H9 (cell line): ENCODE results near the gene CCDC13. TPM values are rescaled to one million over a fixed set of nuclear protein-coding genes. Genes with fewer than 3 reads are reported as not detected.

ENCODE experiments used
- DNase-seq: peaks from one replicate; pipeline ENCODE4 v3.0.0-alpha.2; 2017
- H2AFZ ChIP-seq: one replicate; pipeline ENCODE4 v1.6.1; 2013; ENCODE audit warnings: mild to moderate bottlenecking, low read length, control low read depth, moderate library complexity
- H2AK5ac ChIP-seq: 2 replicates; pipeline ENCODE4 v1.6.1; 2013; ENCODE audit warnings: low read length, control low read depth, mixed read lengths; ENCODE audit not compliant: insufficient read length
- H2BK120ac ChIP-seq: one replicate; pipeline ENCODE4 v1.6.1; 2013; ENCODE audit warnings: low read depth, mild to moderate bottlenecking, low read length, control low read depth, inconsistent platforms; ENCODE audit not compliant: poor library complexity, severe bottlenecking
- H2BK12ac ChIP-seq: 2 replicates; pipeline ENCODE4 v1.6.1; 2013; ENCODE audit warnings: low read length, control low read depth, mixed read lengths, low read depth; ENCODE audit not compliant: insufficient read length
- H2BK15ac ChIP-seq: 2 replicates; pipeline ENCODE4 v1.6.1; 2013; ENCODE audit warnings: low read depth, low read length, control low read depth
- H2BK20ac ChIP-seq: one replicate; pipeline ENCODE4 v1.6.1; 2013; ENCODE audit warnings: low read depth, mild to moderate bottlenecking, low read length, control low read depth, inconsistent platforms; ENCODE audit not compliant: poor library complexity, severe bottlenecking
- H2BK5ac ChIP-seq: 2 replicates; pipeline ENCODE4 v1.6.1; 2013; ENCODE audit warnings: low read length, control low read depth, mixed read lengths; ENCODE audit not compliant: insufficient read length
- H3K14ac ChIP-seq: 2 replicates; pipeline ENCODE4 v1.6.1; 2013; ENCODE audit warnings: low read length, control low read depth; ENCODE audit not compliant: insufficient read depth
- H3K18ac ChIP-seq: 2 replicates; pipeline ENCODE4 v1.6.1; 2013; ENCODE audit warnings: low read depth, mild to moderate bottlenecking, mixed read lengths, low read length, control low read depth; ENCODE audit not compliant: insufficient read length
- H3K23ac ChIP-seq: 2 replicates; pipeline ENCODE4 v1.6.1; 2013; ENCODE audit warnings: low read length, control low read depth, mixed read lengths, low read depth; ENCODE audit not compliant: insufficient read length
- H3K23me2 ChIP-seq: 2 replicates; pipeline ENCODE4 v1.6.1; 2013; ENCODE audit warnings: low read depth, mild to moderate bottlenecking, mixed read lengths, low read length, control low read depth; ENCODE audit not compliant: insufficient read length, poor library complexity, severe bottlenecking
- H3K27ac ChIP-seq: 2 replicates; pipeline ENCODE4 v1.5.1; 2013; ENCODE audit warnings: low read length, control low read depth, mixed read lengths, low read depth; ENCODE audit not compliant: insufficient read length
- H3K27me3 ChIP-seq: 2 replicates; pipeline ENCODE4 v1.6.1; 2013; ENCODE audit warnings: low read length, control low read depth, inconsistent platforms; ENCODE audit not compliant: insufficient read depth
- H3K4ac ChIP-seq: 2 replicates; pipeline ENCODE4 v1.6.1; 2013; ENCODE audit warnings: low read depth, mild to moderate bottlenecking, control low read depth, inconsistent platforms, low read length, moderate library complexity
- H3K4me1 ChIP-seq: 2 replicates; pipeline ENCODE4 v1.6.1; 2013; ENCODE audit warnings: low read length, control low read depth, inconsistent platforms; ENCODE audit not compliant: insufficient read depth
- H3K4me2 ChIP-seq: 2 replicates; pipeline ENCODE4 v1.6.1; 2013; ENCODE audit warnings: low read length, control low read depth, mixed read lengths; ENCODE audit not compliant: insufficient read length, insufficient read depth
- H3K56ac ChIP-seq: 2 replicates; pipeline ENCODE4 v1.6.1; 2013; ENCODE audit warnings: low read depth, mild to moderate bottlenecking, mixed read lengths, low read length, control low read depth; ENCODE audit not compliant: insufficient read length
- H3K79me1 ChIP-seq: 2 replicates; pipeline ENCODE4 v1.6.1; 2013; ENCODE audit warnings: low read depth, mild to moderate bottlenecking, moderate library complexity, low read length, control low read depth, inconsistent platforms; ENCODE audit not compliant: insufficient read depth, poor library complexity, severe bottlenecking
- H3K79me2 ChIP-seq: 2 replicates; pipeline ENCODE4 v1.6.1; 2013; ENCODE audit warnings: low read length, control low read depth, inconsistent platforms; ENCODE audit not compliant: insufficient read depth
- H3K9ac ChIP-seq: 2 replicates; pipeline ENCODE4 v1.6.1; 2013; ENCODE audit warnings: low read length, control low read depth, mixed read lengths; ENCODE audit not compliant: insufficient read length; ENCODE audit errors: extremely low read depth
- H3K9me3 ChIP-seq: one replicate; pipeline ENCODE4 v1.6.1; 2013; ENCODE audit warnings: low read depth, low read length, inconsistent platforms; ENCODE audit not compliant: control insufficient read depth
- H3T11ph ChIP-seq: one replicate; pipeline ENCODE4 v1.6.1; 2013; ENCODE audit warnings: mild to moderate bottlenecking, low read length, control low read depth, inconsistent platforms
- H4K20me1 ChIP-seq: one replicate; pipeline ENCODE4 v1.6.1; 2013; ENCODE audit not compliant: control insufficient read depth, insufficient read length, insufficient read depth
- H4K5ac ChIP-seq: 2 replicates; pipeline ENCODE4 v1.6.1; 2013; ENCODE audit warnings: low read depth, mild to moderate bottlenecking, mixed read lengths, low read length, control low read depth; ENCODE audit not compliant: insufficient read length
- H4K8ac ChIP-seq: replicated peaks from 2 replicates; pipeline ENCODE4 v1.6.1; 2013; ENCODE audit warnings: low read length, control low read depth, mixed read lengths, low read depth; ENCODE audit not compliant: insufficient read length
- H4K91ac ChIP-seq: 2 replicates; pipeline ENCODE4 v1.6.1; 2013; ENCODE audit warnings: low read depth, mild to moderate bottlenecking, moderate library complexity, mixed read lengths, low read length, control low read depth; ENCODE audit not compliant: insufficient read length
- H3K27ac Mint-ChIP-seq, 3 experiments: 2 replicates in 2 of 3; 3 replicates in 1 of 3; pipeline ENCODE4 v1.8.0; 2020 to 2021; ENCODE audit warnings: mixed read lengths in 3 of 3, mild to moderate bottlenecking in 1 of 3, moderate library complexity in 1 of 3
- H3K27me3 Mint-ChIP-seq: 2 replicates; pipeline ENCODE4 v1.8.0; 2021; ENCODE audit warnings: low read depth, mild to moderate bottlenecking, moderate library complexity, mixed read lengths
- H3K36me3 Mint-ChIP-seq, 3 experiments: 2 replicates in 2 of 3; 3 replicates in 1 of 3; pipeline ENCODE4 v1.8.0; 2020 to 2021; ENCODE audit warnings: low read depth in 3 of 3, mixed read lengths in 3 of 3; ENCODE audit not compliant: insufficient read depth in 1 of 3
- H3K4me1 Mint-ChIP-seq, 2 experiments: 2 replicates each; pipeline ENCODE4 v1.8.0; 2020; ENCODE audit warnings: mixed read lengths in 2 of 2
- H3K4me3 Mint-ChIP-seq, 2 experiments: 2 replicates in 1 of 2; 3 replicates in 1 of 2; pipeline ENCODE4 v1.8.0; 2020 to 2021; ENCODE audit warnings: mild to moderate bottlenecking in 2 of 2, mixed read lengths in 2 of 2, moderate library complexity in 1 of 2
- H3K9me3 Mint-ChIP-seq, 2 experiments: 2 replicates in 1 of 2; 3 replicates in 1 of 2; pipeline ENCODE4 v1.8.0; 2020; ENCODE audit warnings: mild to moderate bottlenecking in 2 of 2, mixed read lengths in 2 of 2, moderate library complexity in 1 of 2
- WGBS: extraction: QIAGEN DNeasy Blood & Tissue Kit; methylation state at CpG from one replicate; pipeline ENCODE4 v1.1.7; 2013; ENCODE audit warnings: missing lambda C conversion rate, low lambda C conversion rate, mixed read lengths; ENCODE audit not compliant: insufficient read length; ENCODE audit errors: extremely low coverage; 5-methylcytosine and 5-hydroxymethylcytosine counted together
- total RNA-seq: library from RNA; stranded (reverse); gene quantifications from 2 replicates; pipeline ENCODE4 v1.2.1, GENCODE V29; 2021
- TF ChIP-seq, protein P1 (sequence below): fragments of 200-600 bp; sonication (generic); conservative IDR thresholded peaks from 3 replicates; pipeline ENCODE4 v1.8.0; 2021; ENCODE audit warnings: antibody characterized with exemption, mild to moderate bottlenecking

Gene CCDC13
- total RNA-seq, 1 experiment from 2014 or later = not detected

DNA sequence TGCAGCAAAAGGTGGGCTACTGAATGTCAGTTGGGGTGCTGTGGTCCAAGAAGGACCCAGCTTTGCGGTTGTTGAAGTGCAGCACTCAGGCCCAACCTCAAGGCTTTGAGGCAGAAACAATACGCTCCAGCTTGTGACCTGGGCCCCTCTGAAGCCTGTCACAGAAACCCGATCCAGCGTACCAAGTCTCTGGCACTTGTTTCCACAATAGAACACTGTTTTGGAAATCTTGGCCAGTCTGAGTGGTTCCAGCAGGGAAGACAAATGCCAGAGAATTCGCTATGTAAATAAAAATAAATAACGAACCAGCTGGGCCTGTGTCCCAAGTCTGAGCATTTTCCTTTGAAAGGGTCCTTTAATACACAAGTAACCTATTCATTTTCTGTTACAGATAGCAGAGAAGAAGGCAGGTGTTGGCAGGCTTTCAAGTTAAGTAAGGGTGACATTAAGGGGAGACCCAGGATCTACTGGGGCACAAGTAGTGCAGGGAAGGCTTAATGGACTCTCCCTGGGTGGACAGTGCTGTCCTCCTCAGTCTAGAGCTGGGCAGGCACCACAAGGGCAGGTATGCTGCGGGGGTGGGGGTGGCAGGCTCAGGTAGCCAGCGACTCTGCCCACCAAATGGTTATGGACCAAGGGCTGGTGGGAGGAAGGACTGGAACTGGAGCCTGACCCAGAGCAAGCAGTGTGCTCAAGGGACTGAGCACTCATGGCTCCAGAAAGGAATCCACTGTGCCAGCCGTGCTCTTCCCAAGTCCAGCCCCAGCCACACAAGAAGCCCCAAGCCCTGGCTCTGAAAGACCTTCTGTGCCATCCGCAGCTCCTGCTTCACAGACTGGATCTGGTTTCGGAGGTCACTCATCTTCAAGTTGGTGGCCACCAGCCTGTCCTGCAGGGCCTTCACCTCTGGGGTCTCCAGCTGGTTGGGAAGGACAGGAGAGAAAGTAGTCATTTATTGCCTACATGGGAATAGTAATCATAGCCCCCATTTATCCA, 26.3 kb downstream of the CCDC13 start:
- Histone ChIP-seq H3K23me2 (no peaks in the 10 kb centered on the region), H2BK5ac (no peak overlapping the region), H3K27ac (no peak overlapping the region), H3T11ph (no peak overlapping the region), H3K18ac (peak overlapping the region; percentile 19), H3K9ac (no peak overlapping the region), H3K14ac (no peak overlapping the region), H3K79me1 (no peaks in the 10 kb centered on the region), H2BK15ac (no peak overlapping the region), H3K56ac (no peak overlapping the region), H3K79me2 (no peaks in the 10 kb centered on the region), H3K4me1 (no peaks in the 10 kb centered on the region), H4K91ac (no peak overlapping the region), H2AK5ac (no peak overlapping the region), H2BK12ac (no peak overlapping the region), H2BK20ac (no peak overlapping the region), H3K23ac (no peak overlapping the region), H3K27me3 (no peaks in the 10 kb centered on the region), H4K5ac (no peak overlapping the region), H2AFZ (no peak overlapping the region), H3K9me3 (no peaks in the 10 kb centered on the region), H4K8ac (no peak overlapping the region), H3K4ac (no peak overlapping the region), H4K20me1 (no peaks in the 10 kb centered on the region), H2BK120ac (no peak overlapping the region), H3K4me2 (no peak overlapping the region)
- peaks cover 16% of the 10 kb centered on the region for H3K27me3 Mint-ChIP-seq
- no peaks in the 10 kb centered on the region for H3K9me3 Mint-ChIP-seq
- peak; percentile 22 for DNase-seq
- no peak overlapping the region for H3K4me3 Mint-ChIP-seq
- peaks cover 29 to 31% of the 10 kb centered on the region in 2 experiments for H3K4me1 Mint-ChIP-seq
- WGBS = no CpG with 5 or more reads among the region's 11 CpGs
- TF ChIP-seq, protein P1, sequence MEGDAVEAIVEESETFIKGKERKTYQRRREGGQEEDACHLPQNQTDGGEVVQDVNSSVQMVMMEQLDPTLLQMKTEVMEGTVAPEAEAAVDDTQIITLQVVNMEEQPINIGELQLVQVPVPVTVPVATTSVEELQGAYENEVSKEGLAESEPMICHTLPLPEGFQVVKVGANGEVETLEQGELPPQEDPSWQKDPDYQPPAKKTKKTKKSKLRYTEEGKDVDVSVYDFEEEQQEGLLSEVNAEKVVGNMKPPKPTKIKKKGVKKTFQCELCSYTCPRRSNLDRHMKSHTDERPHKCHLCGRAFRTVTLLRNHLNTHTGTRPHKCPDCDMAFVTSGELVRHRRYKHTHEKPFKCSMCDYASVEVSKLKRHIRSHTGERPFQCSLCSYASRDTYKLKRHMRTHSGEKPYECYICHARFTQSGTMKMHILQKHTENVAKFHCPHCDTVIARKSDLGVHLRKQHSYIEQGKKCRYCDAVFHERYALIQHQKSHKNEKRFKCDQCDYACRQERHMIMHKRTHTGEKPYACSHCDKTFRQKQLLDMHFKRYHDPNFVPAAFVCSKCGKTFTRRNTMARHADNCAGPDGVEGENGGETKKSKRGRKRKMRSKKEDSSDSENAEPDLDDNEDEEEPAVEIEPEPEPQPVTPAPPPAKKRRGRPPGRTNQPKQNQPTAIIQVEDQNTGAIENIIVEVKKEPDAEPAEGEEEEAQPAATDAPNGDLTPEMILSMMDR = no peak
- no peaks in the 10 kb centered on the region for H3K36me3 Mint-ChIP-seq
- no peak overlapping the region for H3K27ac Mint-ChIP-seq
